ENCODE results near the gene CHD2. TPM values are rescaled to one million over a fixed set of nuclear protein-coding genes. Genes with fewer than 3 reads are reported as not detected.

CHD2 gene
- total RNA-seq, 1 donor from 2014 or later: 89.9 TPM

GRCh38 chr15:93045191-93045785, 145.2 kb downstream of the CHD2 start:
- no peak for DNase-seq (ENCODE audit: extremely low spot score, unreplicated experiment)
- Mint-ChIP-seq H3K4me3 (ENCODE audit: unreplicated experiment) (no peak overlapping the region), H3K4me1 (ENCODE audit: unreplicated experiment) (no peaks in the 10 kb centered on the region), H3K27ac (ENCODE audit: unreplicated experiment) (no peak overlapping the region), H3K9me3 (ENCODE audit: unreplicated experiment) (peaks cover 3% of the 10 kb centered on the region), H3K36me3 (ENCODE audit: unreplicated experiment) (peaks cover 32% of the 10 kb centered on the region), H3K27me3 (ENCODE audit: unreplicated experiment) (no peaks in the 10 kb centered on the region)
- no peak for TF ChIP-seq CTCF (IDR thresholded peaks at IDR 0.05)

GRCh38 chr15:93046120-93046519, 146.0 kb downstream of the CHD2 start:
- peaks cover 3% of the 10 kb centered on the region for H3K9me3 Mint-ChIP-seq (ENCODE audit: unreplicated experiment)
- no peak overlapping the region for H3K4me3 Mint-ChIP-seq (ENCODE audit: unreplicated experiment)
- no peak for TF ChIP-seq CTCF (IDR thresholded peaks at IDR 0.05)
- H3K4me1 Mint-ChIP-seq (ENCODE audit: unreplicated experiment): no peaks in the 10 kb centered on the region
- H3K27ac Mint-ChIP-seq (ENCODE audit: unreplicated experiment): no peak overlapping the region
- no peak for DNase-seq (ENCODE audit: extremely low spot score, unreplicated experiment)
- H3K27me3 Mint-ChIP-seq (ENCODE audit: unreplicated experiment): no peaks in the 10 kb centered on the region
- peaks cover 34% of the 10 kb centered on the region for H3K36me3 Mint-ChIP-seq (ENCODE audit: unreplicated experiment)

GRCh38 chr15:93046721-93047120, 146.6 kb downstream of the CHD2 start:
- Mint-ChIP-seq H3K27ac (ENCODE audit: unreplicated experiment) (no peak overlapping the region), H3K4me3 (ENCODE audit: unreplicated experiment) (no peak overlapping the region)

GRCh38 chr15:93047621-93048425, 147.7 kb downstream of the CHD2 start:
- no peaks in the 10 kb centered on the region for H3K4me1 Mint-ChIP-seq (ENCODE audit: unreplicated experiment)
- no peak for TF ChIP-seq CTCF (IDR thresholded peaks at IDR 0.05)
- H3K27ac Mint-ChIP-seq (ENCODE audit: unreplicated experiment): no peak overlapping the region
- DNase-seq (ENCODE audit: extremely low spot score, unreplicated experiment): no peak
- no peak overlapping the region for H3K4me3 Mint-ChIP-seq (ENCODE audit: unreplicated experiment)
- H3K27me3 Mint-ChIP-seq (ENCODE audit: unreplicated experiment): no peaks in the 10 kb centered on the region
- H3K9me3 Mint-ChIP-seq (ENCODE audit: unreplicated experiment): peaks cover 3% of the 10 kb centered on the region
- peaks cover 35% of the 10 kb centered on the region for H3K36me3 Mint-ChIP-seq (ENCODE audit: unreplicated experiment)

More at GRCh38 chr15:93046721-93047120, 146.6 kb downstream of the CHD2 start:
- DNase-seq (ENCODE audit: extremely low spot score, unreplicated experiment): no peak
- Mint-ChIP-seq H3K4me1 (ENCODE audit: unreplicated experiment) (no peaks in the 10 kb centered on the region), H3K27me3 (ENCODE audit: unreplicated experiment) (no peaks in the 10 kb centered on the region), H3K36me3 (ENCODE audit: unreplicated experiment) (peaks cover 34% of the 10 kb centered on the region), H3K9me3 (ENCODE audit: unreplicated experiment) (peaks cover 3% of the 10 kb centered on the region)
- TF ChIP-seq CTCF (IDR thresholded peaks at IDR 0.05): no peak

- H3K27me3 Mint-ChIP-seq (ENCODE audit: unreplicated experiment): no peaks in the 10 kb centered on the region
- no peak overlapping the region for H3K27ac Mint-ChIP-seq (ENCODE audit: unreplicated experiment)
- peaks cover 3% of the 10 kb centered on the region for H3K9me3 Mint-ChIP-seq (ENCODE audit: unreplicated experiment)
- H3K4me3 Mint-ChIP-seq (ENCODE audit: unreplicated experiment): no peak overlapping the region
- no peak for TF ChIP-seq CTCF (IDR thresholded peaks at IDR 0.05)
- H3K4me1 Mint-ChIP-seq (ENCODE audit: unreplicated experiment): no peaks in the 10 kb centered on the region
- DNase-seq (ENCODE audit: extremely low spot score, unreplicated experiment): no peak
- H3K36me3 Mint-ChIP-seq (ENCODE audit: unreplicated experiment): peaks cover 35% of the 10 kb centered on the region
These were observed 148.2 kb downstream of the CHD2 start for GRCh38 chr15:93048426-93048721.

Measured in osteocyte (in vitro differentiated cells).